ENCODE measurements around the gene SPATA31D3.
"Not testable (repeated sequence)": the region's sequence is repeated elsewhere in the genome, so short reads cannot be mapped to it uniquely, and the experiment has no call there.

The SPATA31D3 gene

DNA sequence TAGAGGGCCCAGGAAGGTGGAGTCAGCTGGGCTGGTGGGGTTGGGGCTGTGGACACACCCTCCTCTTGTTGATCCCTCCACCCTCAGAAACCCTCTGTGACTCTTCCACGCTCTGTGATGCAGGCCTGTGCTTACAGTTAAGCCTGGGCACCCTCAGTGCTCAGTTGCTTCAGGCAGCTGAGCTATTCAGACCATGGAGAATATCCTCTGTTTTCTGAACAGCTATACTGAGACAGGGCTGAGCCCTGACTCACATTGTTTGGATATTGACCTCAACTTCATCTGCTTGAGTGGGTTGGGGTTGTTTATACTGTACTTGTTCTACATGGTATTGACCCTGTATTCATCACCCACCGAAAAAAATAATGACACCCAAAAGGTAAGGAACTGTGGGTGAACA, at the start of gene SPATA31D3:
TSS of gene SPATA31D3 (plus strand) at position 108 of the 400 bp plus-strand sequence. CDS start at position 194, 86 bp downstream.
- not testable (repeated sequence) for FAIRE-seq; DNase-seq (ENCODE audit: low spot score)

DNA sequence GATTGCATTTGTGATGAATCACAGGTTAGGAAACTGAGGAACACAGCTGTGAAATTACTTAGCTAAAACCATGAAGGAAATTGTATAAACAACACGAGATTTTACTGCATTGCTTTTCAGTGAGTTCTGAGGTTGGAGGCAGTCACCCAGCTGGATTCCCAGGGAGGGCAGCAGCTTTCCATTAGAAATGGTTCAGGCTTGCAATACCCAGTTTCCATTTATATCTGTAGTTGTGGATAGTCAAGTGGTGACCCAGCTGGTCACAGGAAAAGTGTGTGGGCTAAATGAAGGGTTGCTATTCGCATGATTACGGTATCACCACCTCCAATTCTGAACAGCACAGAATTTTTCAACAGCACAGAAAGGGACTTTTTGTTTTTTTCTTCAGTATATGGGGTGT, 49.4 kb upstream of the SPATA31D3 start:
- DNase-seq (ENCODE audit: low spot score) = no peak
- FAIRE-seq = no peak

GRCh38 chr9:81894891-81895290, 48.4 kb upstream of the SPATA31D3 start:
- no peak for DNase-seq (ENCODE audit: low spot score)
- FAIRE-seq = no peak

DNA sequence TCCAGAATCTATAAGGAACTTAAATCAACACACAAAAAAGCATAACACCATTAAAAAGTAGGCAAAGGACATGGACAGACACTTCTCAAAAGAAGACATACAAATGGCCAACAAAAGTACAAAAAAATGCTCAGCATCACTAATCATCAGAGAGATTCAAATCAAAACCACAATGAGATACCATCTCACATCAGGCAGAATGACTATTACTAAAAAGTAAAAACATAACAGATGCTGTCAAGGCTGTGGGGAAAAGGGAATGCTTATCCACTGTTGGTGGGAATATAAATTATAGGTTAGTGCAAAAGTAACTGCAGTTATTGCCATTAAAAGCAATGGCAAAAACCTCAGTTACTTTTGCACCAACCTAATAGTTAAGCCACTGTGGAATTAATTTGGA, 47.2 kb upstream of the SPATA31D3 start:
- DNase-seq (ENCODE audit: low spot score) = no peak
- no peak for FAIRE-seq

DNA sequence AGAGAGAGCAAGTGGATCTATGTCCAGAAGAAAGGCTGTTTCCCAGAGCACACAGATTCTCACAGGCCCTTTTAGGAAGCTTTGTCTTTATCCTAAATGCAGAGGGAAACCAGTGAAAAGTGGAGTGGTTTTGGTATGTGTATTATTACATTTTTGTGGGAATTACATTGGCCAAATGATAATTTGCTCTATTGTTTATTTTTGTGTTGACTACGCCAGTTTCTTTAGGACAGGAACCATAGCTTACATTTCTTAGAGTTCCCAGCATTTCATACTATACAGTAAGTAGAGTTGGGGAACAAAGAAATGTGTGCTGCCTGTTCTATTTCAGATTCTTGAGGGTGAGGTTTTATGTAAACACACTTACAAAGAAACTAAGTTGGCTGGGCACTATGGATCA, 44.4 kb upstream of the SPATA31D3 start:
- DNase-seq (ENCODE audit: low spot score) (no peak), FAIRE-seq (no peak)

GRCh38 chr9:81902196-81902595, 41.1 kb upstream of the SPATA31D3 start:
- no peak for DNase-seq (ENCODE audit: low spot score)
- FAIRE-seq = no peak

DNA sequence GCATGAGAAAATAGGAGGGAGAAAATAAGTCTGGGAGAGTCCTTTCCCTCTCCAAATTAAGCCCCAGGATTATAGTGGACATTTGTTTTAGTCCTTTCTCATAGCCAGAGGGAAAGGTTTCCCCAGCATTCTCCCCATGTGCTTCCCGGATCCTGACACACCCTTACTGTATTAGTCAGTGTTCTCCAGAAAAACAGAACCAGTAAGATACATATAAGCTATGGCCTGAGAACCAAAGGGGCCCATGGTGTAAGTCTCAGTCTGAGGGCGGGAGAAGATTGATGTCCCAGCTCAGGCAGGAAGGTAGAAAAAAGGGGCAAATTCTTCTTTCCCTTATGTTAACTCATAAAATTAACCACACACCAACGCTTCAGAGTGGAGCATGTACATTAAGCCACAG, 40.7 kb upstream of the SPATA31D3 start:
- no peak for DNase-seq (ENCODE audit: low spot score)
- FAIRE-seq = no peak

- FAIRE-seq (no peak), DNase-seq (ENCODE audit: low spot score) (no peak)
These were observed 36.6 kb upstream of the SPATA31D3 start for GRCh38 chr9:81906671-81907070.

DNA sequence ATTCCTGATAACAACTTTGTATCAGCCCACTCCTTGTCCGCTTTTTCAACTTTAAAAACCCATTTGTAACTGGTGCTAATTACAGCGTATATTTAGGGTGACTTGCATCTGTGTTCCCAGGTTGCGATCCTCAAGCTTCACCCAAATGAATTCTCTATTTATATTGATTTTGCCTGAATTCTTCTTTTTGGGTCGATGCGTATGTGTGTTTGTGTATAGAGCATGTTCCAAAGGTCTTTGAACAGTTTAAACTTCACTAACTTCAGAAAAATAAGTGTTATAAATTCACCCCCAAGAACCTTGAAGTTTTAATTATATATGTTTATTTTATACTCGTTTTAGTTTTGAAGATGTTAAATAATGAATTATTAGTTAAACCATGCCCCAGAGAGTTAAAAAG, 31.2 kb upstream of the SPATA31D3 start:
- no peak for DNase-seq (ENCODE audit: low spot score)
- no peak for FAIRE-seq

DNA sequence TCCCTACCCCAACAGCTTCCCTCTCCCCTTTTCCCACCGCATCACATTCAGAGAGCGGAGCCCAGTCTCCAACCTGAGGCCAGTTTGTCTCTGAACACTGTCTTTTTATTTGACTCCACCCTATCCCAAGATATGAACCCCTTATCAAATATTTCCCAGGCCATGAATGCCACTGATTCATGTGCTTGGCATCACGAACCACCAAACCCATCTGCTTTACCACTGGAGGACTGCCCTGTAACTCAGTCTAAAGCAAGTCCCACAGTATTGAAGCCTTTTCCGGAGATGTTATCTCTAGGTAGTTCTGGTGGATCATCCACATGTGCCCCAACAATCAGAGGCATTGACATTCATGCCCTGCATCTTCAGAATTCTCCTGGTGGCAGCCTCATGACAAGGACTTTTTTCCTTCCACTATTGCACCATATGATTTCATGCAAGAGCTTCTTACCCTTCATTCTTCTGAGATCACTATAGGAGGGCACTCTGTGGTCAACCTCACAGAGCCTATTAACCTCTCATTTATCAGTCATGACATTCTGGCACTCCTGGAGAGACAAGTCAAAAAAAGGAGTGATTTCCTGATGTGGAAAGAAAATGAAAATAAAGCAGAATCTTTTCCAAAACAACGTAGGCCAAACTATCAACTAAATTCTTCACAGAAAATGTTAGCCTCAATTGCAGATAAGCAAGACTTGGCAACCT, 27.3 kb upstream of the SPATA31D3 start:
- no peak for DNase-seq (ENCODE audit: low spot score)
- no peak for FAIRE-seq

DNA sequence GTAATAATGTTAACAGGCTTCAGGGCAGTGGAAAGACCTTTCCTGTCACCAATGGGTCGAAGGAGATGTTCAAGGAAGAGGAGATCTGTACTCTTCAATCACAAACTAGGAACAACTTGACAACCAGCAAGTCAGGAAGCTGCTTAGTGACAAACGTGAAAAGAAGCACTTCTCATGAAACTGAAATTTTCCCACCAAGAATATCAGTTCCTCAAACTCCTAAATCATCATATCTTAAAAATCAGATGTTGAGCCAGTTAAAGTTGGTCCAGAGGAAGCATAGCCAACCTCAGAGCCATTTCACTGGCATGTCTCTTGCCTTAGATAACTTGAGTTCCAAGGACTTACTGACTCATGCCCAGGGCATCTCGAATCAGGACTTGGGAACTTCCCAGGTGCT, 24.8 kb upstream of the SPATA31D3 start:
- not testable (repeated sequence) for FAIRE-seq; DNase-seq (ENCODE audit: low spot score)

DNA sequence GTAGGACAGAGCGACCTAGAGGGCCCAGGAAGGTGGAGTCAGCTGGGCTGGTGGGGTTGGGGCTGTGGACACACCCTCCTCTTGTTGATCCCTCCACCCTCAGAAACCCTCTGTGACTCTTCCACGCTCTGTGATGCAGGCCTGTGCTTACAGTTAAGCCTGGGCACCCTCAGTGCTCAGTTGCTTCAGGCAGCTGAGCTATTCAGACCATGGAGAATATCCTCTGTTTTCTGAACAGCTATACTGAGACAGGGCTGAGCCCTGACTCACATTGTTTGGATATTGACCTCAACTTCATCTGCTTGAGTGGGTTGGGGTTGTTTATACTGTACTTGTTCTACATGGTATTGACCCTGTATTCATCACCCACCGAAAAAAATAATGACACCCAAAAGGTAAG, 15.0 kb upstream of the SPATA31D3 start, which contains the start of gene SPATA31D4:
TSS of gene SPATA31D4 (plus strand) at position 124 of the 400 bp plus-strand sequence. CDS start at position 210, 86 bp downstream.
- DNase-seq (ENCODE audit: low spot score); FAIRE-seq: not testable (repeated sequence)

DNA sequence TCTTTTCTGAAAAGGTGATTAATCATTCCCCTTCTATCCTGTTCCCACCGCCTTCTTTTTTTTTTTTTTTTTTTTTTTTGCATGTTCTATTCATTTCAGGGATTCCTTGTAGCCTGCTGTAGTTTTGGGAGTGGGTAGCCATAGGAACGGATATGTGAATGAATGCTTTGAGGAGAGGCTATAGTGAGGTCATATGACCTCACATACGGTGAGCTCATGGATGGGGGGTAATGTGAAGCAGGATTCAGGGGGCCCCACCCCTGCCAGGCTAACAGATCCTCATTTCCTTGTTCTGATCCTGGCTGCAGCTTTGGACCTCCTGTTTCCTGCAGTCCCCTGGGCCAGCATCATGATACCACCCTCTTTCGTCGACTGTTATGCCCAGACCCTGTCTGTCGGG, 13.2 kb upstream of the SPATA31D3 start:
- not testable (repeated sequence) for FAIRE-seq; DNase-seq (ENCODE audit: low spot score)

DNA sequence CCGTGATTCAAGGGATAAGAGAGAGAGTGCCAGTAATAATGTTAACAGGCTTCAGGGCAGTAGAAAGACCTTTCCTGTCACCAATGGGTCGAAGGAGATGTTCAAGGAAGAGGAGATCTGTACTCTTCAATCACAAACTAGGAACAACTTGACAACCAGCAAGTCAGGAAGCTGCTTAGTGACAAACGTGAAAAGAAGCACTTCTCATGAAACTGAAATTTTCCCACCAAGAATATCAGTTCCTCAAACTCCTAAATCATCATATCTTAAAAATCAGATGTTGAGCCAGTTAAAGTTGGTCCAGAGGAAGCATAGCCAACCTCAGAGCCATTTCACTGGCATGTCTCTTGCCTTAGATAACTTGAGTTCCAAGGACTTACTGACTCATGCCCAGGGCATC, 9.8 kb upstream of the SPATA31D3 start:
- FAIRE-seq; DNase-seq (ENCODE audit: low spot score): not testable (repeated sequence)

GRCh38 chr9:81948650-81949049, 5.3 kb downstream of the SPATA31D3 start:
- not testable (repeated sequence) for DNase-seq (ENCODE audit: low spot score); FAIRE-seq

GRCh38 chr9:81953096-81953495, 9.8 kb downstream of the SPATA31D3 start:
- DNase-seq (ENCODE audit: low spot score) (no peak), FAIRE-seq (no peak)

DNA sequence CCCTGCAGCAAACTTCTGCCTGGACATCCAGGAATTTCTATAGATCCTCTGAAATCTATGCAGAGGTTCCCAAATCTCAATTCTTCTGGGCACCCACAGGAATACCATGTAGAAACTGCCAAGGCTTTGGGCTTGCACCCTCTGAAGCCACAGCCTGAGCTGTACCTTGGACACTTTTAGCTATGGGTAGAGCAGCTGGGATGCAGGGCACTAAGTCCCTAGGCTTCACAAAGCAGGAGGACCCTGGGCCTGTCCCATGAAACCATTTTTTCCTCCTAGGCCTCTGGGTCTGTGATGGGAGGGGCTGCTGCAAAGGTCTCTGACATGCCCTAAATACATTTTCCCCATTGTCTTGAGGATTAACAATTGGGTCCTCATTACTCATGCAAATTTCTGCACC, 12.3 kb downstream of the SPATA31D3 start:
- FAIRE-seq (no peak), DNase-seq (ENCODE audit: low spot score) (no peak)

- DNase-seq (ENCODE audit: low spot score) = no peak
- peak; percentile 40 for FAIRE-seq
These were observed 21.2 kb downstream of the SPATA31D3 start for GRCh38 chr9:81964218-81965171.

- FAIRE-seq (no peak), DNase-seq (ENCODE audit: low spot score) (no peak)
These were observed 24.7 kb downstream of the SPATA31D3 start for GRCh38 chr9:81968026-81968425.

DNA sequence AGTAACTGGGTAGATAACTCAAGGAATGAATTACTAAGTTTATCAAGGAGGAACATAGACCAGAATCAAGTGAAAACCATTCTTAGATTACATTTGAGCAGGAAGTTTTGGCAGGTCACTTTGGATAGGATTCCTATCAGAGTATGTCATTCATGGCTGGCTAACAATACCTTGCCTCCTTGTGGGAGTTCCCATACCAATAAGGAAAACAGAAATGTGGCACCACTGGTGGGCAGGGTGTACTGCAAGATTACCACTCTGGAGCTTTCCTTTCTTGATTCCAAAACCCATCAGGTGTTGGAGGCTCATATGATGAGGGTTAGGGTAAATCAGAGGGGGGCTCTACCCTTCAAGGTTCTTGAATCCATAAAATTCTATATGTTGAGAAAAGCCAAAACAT, 26.7 kb downstream of the SPATA31D3 start:
- FAIRE-seq (no peak), DNase-seq (ENCODE audit: low spot score) (peak; percentile 8)

- DNase-seq (ENCODE audit: low spot score) = no peak
- FAIRE-seq = no peak
These were observed 28.4 kb downstream of the SPATA31D3 start for GRCh38 chr9:81971727-81972126.

DNA sequence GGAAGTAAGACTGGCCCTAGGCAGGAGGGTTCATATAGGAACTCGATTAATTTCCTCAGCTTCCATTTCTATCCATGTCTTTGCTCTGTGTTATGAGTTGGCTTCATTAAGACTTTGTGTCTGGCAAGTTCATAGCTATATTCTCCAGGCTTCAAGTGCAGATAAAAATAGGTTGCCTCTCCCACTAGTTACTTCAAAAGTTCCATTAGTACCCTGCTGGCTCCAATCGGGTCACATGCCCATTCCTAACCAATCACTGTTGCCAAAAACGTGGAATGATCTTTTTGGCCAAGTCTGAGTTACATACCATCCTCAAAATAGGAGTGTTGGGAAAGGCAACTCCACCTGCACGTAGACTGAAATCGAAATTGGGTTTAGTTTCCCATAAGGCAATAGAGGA, 31.5 kb downstream of the SPATA31D3 start:
- FAIRE-seq = no peak
- DNase-seq (ENCODE audit: low spot score) = no peak

Data from urothelium cell line (cell line).